Glomerular endothelial cell (primary cell): ENCODE measurements around the gene CCDC102B. TPM values are rescaled to one million over a fixed set of nuclear protein-coding genes. Genes with fewer than 3 reads are reported as not detected.
"Not testable (repeated sequence)": the region's sequence is repeated elsewhere in the genome, so short reads cannot be mapped to it uniquely, and the experiment has no call there.

Experiments
- DNase-seq: peaks from one replicate; pipeline ENCODE4 v3.0.0-alpha.2; 2011; ENCODE audit warnings: low read depth, low spot score; ENCODE audit errors: extremely low read depth
- total RNA-seq: library from RNA; depleted of rRNA; stranded (reverse); fragments of >200 nt; gene quantifications from 2 replicates; pipeline ENCODE4 v1.2.3, GENCODE V29; 2015

The CCDC102B gene
- total RNA-seq, 1 donor from 2014 or later, result 8.2 TPM

- no peak for DNase-seq
These were observed 28.2 kb downstream of the CCDC102B start for GRCh38 chr18:68826121-68826520.

GRCh38 chr18:68830256-68831045, 32.6 kb downstream of the CCDC102B start:
- no peak for DNase-seq

GRCh38 chr18:68833756-68834155, 35.9 kb downstream of the CCDC102B start:
- no peak for DNase-seq

GRCh38 chr18:68837665-68838451, 40.0 kb downstream of the CCDC102B start:
- no peak for DNase-seq

- no peak for DNase-seq
These were observed 41.8 kb downstream of the CCDC102B start for GRCh38 chr18:68839701-68840100.

- DNase-seq, result peak; percentile 83
These were observed 42.8 kb downstream of the CCDC102B start for GRCh38 chr18:68840554-68841263.

- DNase-seq, result no peak
These were observed 43.4 kb downstream of the CCDC102B start for GRCh38 chr18:68841301-68841700.

- no peak for DNase-seq
These were observed 45.1 kb downstream of the CCDC102B start for GRCh38 chr18:68842951-68843350.

GRCh38 chr18:68843473-68844089, 45.7 kb downstream of the CCDC102B start:
- no peak for DNase-seq

GRCh38 chr18:68847219-68847837, 49.4 kb downstream of the CCDC102B start:
- no peak for DNase-seq

GRCh38 chr18:68848242-68848641, 50.4 kb downstream of the CCDC102B start:
- no peak for DNase-seq

GRCh38 chr18:68854786-68855391, 57.0 kb downstream of the CCDC102B start:
- no peak for DNase-seq

GRCh38 chr18:68855491-68855890, 57.6 kb downstream of the CCDC102B start:
- no peak for DNase-seq

GRCh38 chr18:68861365-68861764, 63.5 kb downstream of the CCDC102B start:
- DNase-seq, result no peak

GRCh38 chr18:68865021-68865420, 67.1 kb downstream of the CCDC102B start:
- no peak for DNase-seq

GRCh38 chr18:68865503-68865902, 67.6 kb downstream of the CCDC102B start:
- DNase-seq, result no peak

GRCh38 chr18:68873003-68873402, 75.1 kb downstream of the CCDC102B start:
- no peak for DNase-seq

- no peak for DNase-seq
These were observed 76.5 kb downstream of the CCDC102B start for GRCh38 chr18:68874361-68874760.

- DNase-seq, result not testable (repeated sequence)
These were observed 82.1 kb downstream of the CCDC102B start for GRCh38 chr18:68879947-68880346.

- no peak for DNase-seq
These were observed 89.5 kb downstream of the CCDC102B start for GRCh38 chr18:68887410-68887809.
